Thymus (tissue), 11 donors: Measurements from ENCODE around the gene PDGFC. TPM values are rescaled to one million over a fixed set of nuclear protein-coding genes. Genes with fewer than 3 reads are reported as not detected.

ENCODE experiments used
- DNase-seq, 9 donors: peaks; one replicate each; pipeline ENCODE4 v3.0.0-alpha.2; 2013; ENCODE audit warnings: low spot score in 9 of 9, low read depth in 6 of 9, missing footprints in 1 of 9
- H3K27ac ChIP-seq, 2 donors: one replicate each; pipeline ENCODE4 v1.5.1; 2013; ENCODE audit warnings: control low read depth in 1 of 2, low read depth in 1 of 2, low read length in 1 of 2, mild to moderate bottlenecking in 1 of 2, moderate library complexity in 1 of 2
- H3K27me3 ChIP-seq, 2 donors: one replicate each; pipeline ENCODE4 v1.5.1; 2013; ENCODE audit warnings: low read length in 1 of 2; ENCODE audit not compliant: control insufficient read depth in 2 of 2, insufficient read depth in 1 of 2
- H3K36me3 ChIP-seq, 2 donors: one replicate each; pipeline ENCODE4 v1.5.1; 2013; ENCODE audit warnings: low read length in 1 of 2, mild to moderate bottlenecking in 1 of 2, moderate library complexity in 1 of 2; ENCODE audit not compliant: control insufficient read depth in 2 of 2, insufficient read depth in 2 of 2
- H3K4me1 ChIP-seq, 2 donors: one replicate each; pipeline ENCODE4 v1.5.1; 2013; ENCODE audit warnings: low read length in 2 of 2; ENCODE audit not compliant: control insufficient read depth in 2 of 2, insufficient read depth in 2 of 2
- H3K4me3 ChIP-seq, 2 donors: one replicate each; pipeline ENCODE4 v1.5.1; 2013; ENCODE audit warnings: low read length in 2 of 2, control low read depth in 1 of 2, mild to moderate bottlenecking in 1 of 2
- H3K9me3 ChIP-seq, 2 donors: one replicate each; pipeline ENCODE4 v1.5.1; 2013; ENCODE audit warnings: low read length in 1 of 2, mild to moderate bottlenecking in 1 of 2; ENCODE audit not compliant: control insufficient read depth in 2 of 2, insufficient read depth in 1 of 2
- WGBS: extraction: QIAGEN DNeasy Blood & Tissue Kit; methylation state at CpG from one replicate; pipeline ENCODE4 v1.1.7; 2013; 5-methylcytosine and 5-hydroxymethylcytosine counted together
- polyA plus RNA-seq: library from polyadenylated mRNA; stranded (reverse); fragments of 200-250 nt; gene quantifications from one replicate; pipeline ENCODE4 v1.2.3, GENCODE V29; 2013
- total RNA-seq: library from RNA; stranded (reverse); fragments of 120-200 nt; gene quantifications from one replicate; pipeline ENCODE4 v1.2.4, GENCODE V29; 2013
- donor health status: healthy.

The PDGFC gene
- total and polyA plus RNA-seq, 2 donors = 11.0 to 13.1 TPM

DNA sequence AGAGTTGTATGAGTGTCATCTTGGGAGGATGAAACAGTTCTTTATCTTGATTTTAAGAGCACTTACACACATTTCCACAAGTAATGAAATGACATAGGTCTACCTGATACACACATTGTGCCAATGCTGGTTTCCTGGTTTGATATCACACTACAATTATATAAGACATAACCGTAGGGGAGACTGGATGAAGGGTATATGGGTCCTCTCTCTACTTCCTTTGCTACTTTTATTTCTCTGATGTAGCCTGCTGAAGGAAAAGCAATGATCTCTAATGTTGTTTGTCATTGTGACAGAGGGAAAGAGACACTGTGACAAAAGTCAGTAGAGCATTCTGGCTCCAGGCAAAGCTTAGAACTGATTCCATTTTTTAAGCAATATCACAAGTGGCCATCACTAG lies 238.0 kb downstream of the PDGFC start:
- Histone ChIP-seq H3K27ac (no peak overlapping the region), H3K27me3 (no peaks in the 10 kb centered on the region), H3K4me3 (no peak overlapping the region), H3K4me1 (no peaks in the 10 kb centered on the region), H3K36me3 (no peaks in the 10 kb centered on the region), H3K9me3 (peaks cover 0 to 3% of the 10 kb centered on the region in 2 donors)
- DNase-seq = no peak
- WGBS = 96% methylated on average over 1 of the region's 1 CpG

- H3K4me1 ChIP-seq = no peaks in the 10 kb centered on the region
- 98% methylated on average over 6 of the region's 6 CpGs for WGBS
- H3K4me3 ChIP-seq = no peak overlapping the region
Observed at GRCh38 chr4:156732634-156733033, 239.0 kb downstream of the PDGFC start.

GRCh38 chr4:156729416-156729815 lies 242.2 kb downstream of the PDGFC start:
- Histone ChIP-seq H3K4me1 (no peaks in the 10 kb centered on the region), H3K4me3 (no peak overlapping the region), H3K27ac (no peak overlapping the region), H3K27me3 (no peaks in the 10 kb centered on the region), H3K9me3 (peaks cover 0 to 7% of the 10 kb centered on the region in 2 donors), H3K36me3 (no peaks in the 10 kb centered on the region)
- 96% methylated on average over 4 of the region's 4 CpGs for WGBS
- DNase-seq = no peak

More at GRCh38 chr4:156732634-156733033, 239.0 kb downstream of the PDGFC start:
- no peaks in the 10 kb centered on the region for H3K27me3 ChIP-seq
- no peak overlapping the region for H3K27ac ChIP-seq
- no peaks in the 10 kb centered on the region for H3K36me3 ChIP-seq
- no peak for DNase-seq
- peaks cover 0 to 3% of the 10 kb centered on the region in 2 donors for H3K9me3 ChIP-seq

GRCh38 chr4:156725257-156725656 lies 246.3 kb downstream of the PDGFC start:
- H3K9me3 ChIP-seq = peaks cover 0 to 12% of the 10 kb centered on the region in 2 donors
- DNase-seq = no peak
- 91% methylated on average over 2 of the region's 2 CpGs for WGBS
- H3K4me3 ChIP-seq = no peak overlapping the region
- no peaks in the 10 kb centered on the region for H3K4me1 ChIP-seq
- no peak overlapping the region for H3K27ac ChIP-seq
- no peaks in the 10 kb centered on the region for H3K27me3 ChIP-seq
- H3K36me3 ChIP-seq = no peaks in the 10 kb centered on the region

DNA sequence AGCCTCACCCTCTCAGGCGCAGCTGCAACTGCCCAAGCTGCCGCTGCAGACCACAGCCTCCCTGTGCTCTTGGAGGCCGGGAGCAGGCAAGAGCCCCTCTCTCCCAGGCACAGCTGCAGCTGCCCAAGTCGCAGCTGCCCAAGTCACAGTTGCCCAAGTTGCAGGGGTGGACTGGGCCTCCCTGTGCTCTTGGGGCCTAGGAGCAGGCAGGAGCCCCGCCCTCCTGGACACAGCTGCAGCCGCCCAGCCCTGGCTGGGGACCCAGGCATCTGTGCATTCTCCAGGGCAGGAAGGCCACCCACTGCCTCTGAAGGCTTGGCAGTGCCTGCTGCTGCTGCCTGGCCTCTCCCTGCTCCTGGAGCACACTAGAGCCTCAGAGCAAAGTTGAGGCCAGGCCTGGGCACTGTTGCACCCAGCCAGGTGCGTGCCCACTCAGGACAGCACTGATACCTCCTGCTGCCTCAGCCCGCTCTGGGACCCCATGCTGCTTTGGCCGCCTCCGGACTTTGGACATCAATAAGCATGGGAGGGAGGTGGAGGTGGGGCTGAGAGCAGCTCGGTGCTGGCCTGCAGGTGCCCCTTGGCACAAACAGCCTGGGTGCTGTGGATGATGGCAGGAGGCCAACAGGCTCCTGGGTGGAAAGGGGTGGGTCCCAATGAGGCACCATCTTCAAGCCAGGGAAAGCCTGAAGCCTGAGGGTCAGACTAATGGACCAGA lies 247.5 kb downstream of the PDGFC start:
- H3K9me3 ChIP-seq = peaks cover 0 to 12% of the 10 kb centered on the region in 2 donors
- no peak overlapping the region for H3K4me3 ChIP-seq
- no peaks in the 10 kb centered on the region for H3K4me1 ChIP-seq
- H3K36me3 ChIP-seq = no peaks in the 10 kb centered on the region
- H3K27me3 ChIP-seq = no peaks in the 10 kb centered on the region
- no peak for DNase-seq
- 95% methylated on average over 11 of the region's 11 CpGs for WGBS
- H3K27ac ChIP-seq = no peak overlapping the region

DNA sequence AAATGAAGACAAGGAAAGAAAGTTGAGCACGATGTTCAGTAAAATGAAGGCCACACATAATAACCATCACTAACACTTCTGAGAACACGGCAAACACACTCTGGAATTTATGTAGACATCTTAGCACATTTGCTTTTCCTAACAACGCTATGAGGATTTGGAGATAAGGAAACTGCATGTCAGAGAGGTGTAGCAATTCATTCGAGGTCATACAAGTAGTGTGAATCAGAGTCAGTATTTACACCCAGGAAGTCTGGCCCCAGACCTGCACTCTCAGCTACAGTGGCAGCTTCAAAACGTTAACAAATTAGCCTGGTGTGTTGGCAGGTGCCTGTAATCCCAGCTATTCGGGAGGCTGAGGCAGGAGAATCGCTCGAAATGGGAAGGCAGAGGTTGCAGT lies 253.4 kb downstream of the PDGFC start:
- no peaks in the 10 kb centered on the region for H3K27me3 ChIP-seq
- H3K4me3 ChIP-seq = no peak overlapping the region
- WGBS = 93% methylated on average over 8 of the region's 8 CpGs
- H3K4me1 ChIP-seq = no peaks in the 10 kb centered on the region
- no peaks in the 10 kb centered on the region for H3K36me3 ChIP-seq
- no peak for DNase-seq
- H3K27ac ChIP-seq = no peak overlapping the region
- H3K9me3 ChIP-seq = no peaks in the 10 kb centered on the region

- WGBS = 98% methylated on average over 4 of the region's 4 CpGs
- no peak for DNase-seq
- Histone ChIP-seq H3K27me3 (no peaks in the 10 kb centered on the region), H3K36me3 (no peaks in the 10 kb centered on the region), H3K27ac (no peak overlapping the region), H3K4me1 (no peaks in the 10 kb centered on the region), H3K9me3 (no peaks in the 10 kb centered on the region), H3K4me3 (no peak overlapping the region)
Observed at GRCh38 chr4:156711193-156711590, 260.4 kb downstream of the PDGFC start.

Other genes with a start within 250 kb of the PDGFC start
- gene GLRB, start 104.4 kb upstream of the PDGFC start, total RNA-seq = 1.9 TPM
- 1.5 TPM for gene GLRB, start 104.4 kb upstream of the PDGFC start, polyA plus RNA-seq
- 0.38 TPM for gene GRIA2, start 248.9 kb upstream of the PDGFC start, total RNA-seq
- 0.25 TPM for gene GRIA2, start 248.9 kb upstream of the PDGFC start, polyA plus RNA-seq